KBM-7 (cell line): ENCODE results near the gene TCOF1.
"Not testable (repeated sequence)": the region's sequence is repeated elsewhere in the genome, so short reads cannot be mapped to it uniquely, and the experiment has no call there.

Experiments used
- DNase-seq: peaks from one replicate; pipeline ENCODE4 v3.0.0-alpha.2; 2015
- in situ Hi-C: fragments of 300-500 bp; cut with MboI; formaldehyde crosslinking; loops from 2 replicates; pipeline ENCODE4 v1.14.3; 2020; ENCODE audit warnings: low sequenced_read_pairs, low pct_unique_long_range_greater_than_20kb, mixed read lengths

Gene TCOF1

GRCh38 chr5:150411245-150411979 lies 53.9 kb downstream of the TCOF1 start:
- in situ Hi-C loops, result no loop called here
- peak; percentile 61 for DNase-seq

DNA sequence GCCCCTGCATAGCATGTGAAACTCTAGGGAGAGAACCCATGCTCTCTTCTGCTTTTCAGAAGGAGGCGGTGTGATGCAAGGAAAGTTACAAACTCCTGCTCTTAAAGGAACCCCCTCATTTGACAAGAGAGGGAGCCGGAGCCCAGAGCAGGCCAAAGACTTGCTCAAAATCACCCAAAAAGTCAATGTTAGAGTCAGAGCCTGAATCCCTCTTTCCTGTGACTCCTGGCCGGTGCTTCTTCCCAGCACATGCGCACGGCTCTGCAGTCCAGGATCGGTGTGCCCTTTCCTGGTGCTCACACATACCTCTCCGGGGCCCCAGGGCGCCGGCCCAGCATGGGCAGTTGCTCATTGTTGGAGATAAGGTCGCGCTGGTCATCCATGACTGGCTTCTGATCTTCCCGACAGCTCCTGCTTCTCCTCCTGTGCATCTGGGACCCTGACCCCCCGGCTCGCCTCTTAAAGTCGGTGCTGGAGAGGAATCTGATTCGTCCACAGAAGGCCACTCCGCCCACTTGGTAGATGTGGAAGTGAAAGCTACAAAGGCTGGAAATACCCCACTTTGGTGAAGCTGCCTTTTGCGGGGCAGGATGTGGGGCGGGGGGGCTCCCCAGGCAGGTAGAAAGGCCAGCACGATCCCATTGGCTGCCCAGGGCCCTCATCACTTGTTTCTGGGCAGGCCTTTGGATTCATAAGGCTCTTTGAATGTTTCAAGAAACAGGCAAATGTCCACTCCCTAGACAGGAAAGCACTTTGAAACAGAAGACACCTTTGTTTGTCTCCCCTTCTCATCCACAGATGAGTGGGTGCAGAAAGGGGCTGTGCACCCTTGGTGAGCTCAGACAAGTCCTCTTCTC lies 55.0 kb downstream of the TCOF1 start, which contains the start of gene CD74:
CD74 (minus strand) TSS at position 592 of the 857 bp plus-strand sequence; CDS start at position 431, 161 bp downstream.
- peak; percentile 96 for DNase-seq
- in situ Hi-C loops, result no loop called here

DNA sequence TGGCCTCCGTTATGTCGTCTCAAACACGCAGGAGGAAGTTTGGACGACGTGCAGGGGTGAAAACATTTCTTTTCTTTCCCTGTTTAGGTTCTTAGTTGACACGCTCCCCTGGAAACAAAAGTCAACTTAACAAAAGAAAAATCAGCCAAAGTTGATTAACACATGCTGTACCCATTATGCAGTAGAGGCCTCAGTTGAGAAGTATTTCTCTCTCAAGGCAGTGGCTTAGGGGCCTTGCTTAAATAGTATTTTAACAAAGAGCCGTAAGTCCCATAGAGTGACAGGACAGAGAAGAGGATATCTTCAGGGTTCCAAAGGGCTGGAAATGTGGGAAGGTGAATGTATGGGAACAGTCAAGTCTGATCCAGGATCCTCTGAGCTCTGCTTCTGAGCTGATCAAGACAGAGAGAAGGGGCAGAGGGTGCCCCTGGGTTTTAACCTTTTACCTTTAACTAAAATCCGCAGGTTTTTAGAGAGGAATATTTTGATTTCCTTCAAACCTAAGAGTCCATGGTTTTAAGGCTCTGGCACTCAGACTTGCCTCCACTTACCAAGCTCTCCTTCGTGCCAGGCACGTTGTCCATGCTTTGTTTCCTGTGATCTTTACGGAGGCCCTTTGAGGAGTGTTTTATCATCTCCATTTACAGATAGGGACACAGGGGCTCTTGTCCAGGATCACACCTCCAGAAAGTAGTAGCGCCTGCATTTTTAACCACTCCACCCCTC lies 55.8 kb downstream of the TCOF1 start:
- no peak for DNase-seq
- in situ Hi-C loops, result no loop called here

DNA sequence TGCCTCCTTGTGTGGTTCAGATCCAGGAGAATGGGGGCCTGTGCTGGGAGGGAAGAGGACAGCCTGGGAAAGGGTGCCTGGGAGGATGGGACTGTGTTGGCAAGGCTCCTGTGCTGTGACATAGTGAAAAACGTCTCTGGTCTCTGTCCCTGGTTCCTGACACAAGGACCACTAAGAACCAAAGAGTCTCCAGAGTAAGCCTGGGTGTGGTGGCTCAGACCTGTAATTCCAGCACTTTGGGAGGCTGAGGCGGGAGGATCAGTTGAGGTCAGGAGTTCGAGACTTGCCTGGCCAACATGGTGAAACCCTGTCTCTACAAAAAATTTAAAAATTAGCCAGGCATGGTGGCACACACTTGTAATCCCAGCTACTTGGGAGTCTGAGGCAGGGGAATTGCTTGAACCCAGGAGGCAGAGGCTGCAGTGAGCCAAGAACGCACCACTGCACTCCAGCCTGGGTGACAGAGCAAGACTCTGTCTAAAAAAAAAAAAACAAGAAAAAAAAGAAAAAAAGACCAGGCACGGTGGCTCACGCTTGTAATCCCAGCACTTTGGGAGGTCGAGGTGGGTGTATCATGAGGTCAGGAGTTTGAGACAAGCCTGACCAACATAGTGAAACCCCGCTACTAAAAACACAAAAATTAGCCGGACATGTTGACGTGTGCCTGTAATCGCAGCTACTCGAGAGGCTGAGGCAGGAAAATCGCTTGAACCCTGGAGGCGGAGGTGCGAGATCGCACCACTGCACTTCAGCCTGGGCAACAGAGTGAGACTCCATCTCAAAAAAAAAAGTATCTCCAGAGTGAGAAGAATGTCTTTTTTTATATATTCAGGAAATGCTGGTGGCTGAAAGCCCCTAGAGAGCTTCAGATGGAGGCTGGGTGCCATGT lies 56.6 kb downstream of the TCOF1 start:
- in situ Hi-C loops, DNase-seq: not testable (repeated sequence)

- DNase-seq, result peak; percentile 62
- in situ Hi-C loops, result no loop called here
These were observed 62.3 kb downstream of the TCOF1 start for GRCh38 chr5:150419630-150420270.

- in situ Hi-C loops, result no loop called here
These were observed 64.6 kb downstream of the TCOF1 start for GRCh38 chr5:150422075-150422474.

GRCh38 chr5:150422758-150423157 lies 65.3 kb downstream of the TCOF1 start:
- in situ Hi-C loops, result no loop called here
- DNase-seq, result no peak

More at GRCh38 chr5:150422075-150422474, 64.6 kb downstream of the TCOF1 start:
- DNase-seq, result no peak

DNA sequence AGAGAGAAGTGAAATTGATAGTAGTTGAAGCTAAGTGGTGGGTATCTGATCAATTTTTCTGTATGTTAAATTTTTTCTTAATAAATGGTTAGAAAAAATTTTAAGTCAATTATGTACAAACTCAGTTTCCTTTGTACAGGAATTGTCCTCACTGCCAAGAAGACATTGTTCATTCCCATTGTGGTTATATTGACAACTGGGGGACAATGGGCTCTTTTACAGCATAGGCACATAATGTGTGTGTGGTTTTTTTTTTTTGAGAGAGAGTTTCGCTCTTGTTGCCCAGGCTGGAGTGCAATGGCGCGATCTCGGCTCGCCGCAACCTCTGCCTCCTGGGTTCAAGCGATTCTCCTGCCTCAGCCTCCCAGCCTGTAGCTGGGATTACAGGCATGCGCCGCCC lies 68.7 kb downstream of the TCOF1 start:
- DNase-seq, in situ Hi-C loops: not testable (repeated sequence)

DNA sequence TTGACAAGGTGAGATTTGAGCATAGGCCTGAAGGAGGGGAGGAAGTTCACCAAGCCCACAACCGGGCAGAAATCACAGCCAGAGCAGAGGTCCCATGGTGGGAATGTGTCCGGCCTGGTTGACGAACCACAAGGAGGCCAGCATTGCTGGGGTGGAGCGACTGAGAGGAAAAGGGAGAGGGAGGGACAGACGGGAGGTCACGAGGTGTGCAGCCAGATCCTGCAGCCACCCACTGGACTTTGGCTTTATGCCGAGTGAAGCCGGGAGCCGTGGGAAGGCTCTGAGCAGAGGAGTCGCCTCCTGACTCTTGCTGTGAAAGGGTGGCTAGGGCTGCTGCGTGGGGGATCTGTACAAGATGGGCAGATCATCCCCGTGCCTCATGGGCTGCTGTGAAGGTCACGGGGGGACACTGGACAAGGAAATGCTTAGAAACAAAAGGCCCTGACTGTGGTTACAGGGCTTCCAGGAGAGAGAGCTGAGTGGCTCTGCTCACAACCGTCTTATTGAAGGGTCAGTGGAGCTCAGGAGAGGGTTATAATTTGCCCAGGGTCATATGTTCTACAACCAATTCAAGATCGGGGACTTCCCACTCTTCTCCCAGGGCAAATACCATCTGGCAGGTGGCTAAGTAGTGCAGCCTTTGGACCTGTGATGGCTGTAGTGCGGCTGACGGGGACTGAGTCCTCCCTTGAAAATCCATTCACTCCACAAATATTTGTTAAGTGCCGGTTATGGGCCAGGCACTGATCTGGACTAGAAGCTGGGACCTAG lies 70.8 kb downstream of the TCOF1 start:
- DNase-seq, result no peak
- in situ Hi-C loops, result no loop called here

DNA sequence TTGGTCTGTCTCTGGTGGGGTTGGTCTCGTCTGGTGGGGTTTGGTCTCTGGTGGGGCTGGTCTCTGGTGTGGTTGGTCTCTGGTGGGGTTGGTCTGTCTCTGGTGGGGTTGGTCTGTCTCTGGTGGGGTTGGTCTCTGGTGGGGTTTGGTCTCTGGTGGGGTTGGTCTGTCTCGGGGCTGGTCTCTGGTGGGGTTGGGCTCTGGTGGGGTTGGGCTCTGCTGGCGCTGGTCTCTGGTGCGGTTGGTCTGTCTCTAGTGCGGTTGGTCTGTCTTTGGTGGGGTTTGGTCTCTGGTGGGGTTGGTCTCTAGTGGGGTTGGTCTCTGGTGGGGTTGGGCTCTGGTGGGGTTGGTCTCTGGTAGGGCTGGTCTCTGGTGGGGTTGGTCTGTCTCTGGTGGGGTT lies 71.5 kb downstream of the TCOF1 start:
- no peak for DNase-seq
- in situ Hi-C loops, result no loop called here

GRCh38 chr5:150429410-150429873 lies 71.9 kb downstream of the TCOF1 start:
- in situ Hi-C loops, result no loop called here
- no peak for DNase-seq

DNA sequence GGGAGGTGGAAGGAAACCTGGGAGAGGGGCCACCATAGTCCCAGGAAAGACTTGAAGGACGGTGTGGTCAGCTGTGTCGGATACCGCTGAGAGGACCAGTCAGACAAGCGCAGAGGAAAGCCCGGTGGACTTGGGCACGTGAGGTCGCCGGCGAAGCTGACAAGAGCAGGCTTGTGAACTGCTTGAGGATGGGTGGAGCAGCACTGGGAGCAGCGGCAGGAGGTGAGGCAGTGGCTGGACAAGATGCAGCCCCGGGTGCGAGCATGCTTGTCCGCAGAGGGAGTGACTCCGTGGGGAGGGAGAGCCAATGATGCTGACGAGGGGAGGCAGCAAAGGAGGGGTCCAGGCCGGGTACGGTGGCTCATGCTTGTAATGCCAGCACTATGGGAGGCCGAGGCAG lies 73.6 kb downstream of the TCOF1 start:
- in situ Hi-C loops, result no loop called here
- no peak for DNase-seq

DNA sequence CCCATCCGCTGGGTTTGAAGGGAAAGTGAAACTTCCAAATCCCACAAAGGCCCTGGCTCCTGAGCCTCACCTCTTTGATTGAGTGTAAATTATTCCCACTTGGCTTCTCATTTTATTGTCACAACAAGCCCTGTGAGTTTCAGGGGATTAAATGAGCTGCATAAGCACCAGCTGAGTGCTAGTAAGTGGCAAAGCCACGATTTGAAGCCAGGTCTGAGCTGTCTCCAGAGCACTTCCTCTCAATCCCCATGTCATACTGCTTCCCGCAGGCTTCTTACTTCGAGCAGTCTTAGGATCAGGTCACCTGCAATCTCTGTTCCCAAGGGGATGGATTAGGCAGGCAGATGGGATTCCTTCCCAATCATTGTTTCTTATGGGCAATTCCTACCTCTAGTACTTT lies 74.1 kb downstream of the TCOF1 start:
- in situ Hi-C loops, result no loop called here
- DNase-seq, result no peak

DNA sequence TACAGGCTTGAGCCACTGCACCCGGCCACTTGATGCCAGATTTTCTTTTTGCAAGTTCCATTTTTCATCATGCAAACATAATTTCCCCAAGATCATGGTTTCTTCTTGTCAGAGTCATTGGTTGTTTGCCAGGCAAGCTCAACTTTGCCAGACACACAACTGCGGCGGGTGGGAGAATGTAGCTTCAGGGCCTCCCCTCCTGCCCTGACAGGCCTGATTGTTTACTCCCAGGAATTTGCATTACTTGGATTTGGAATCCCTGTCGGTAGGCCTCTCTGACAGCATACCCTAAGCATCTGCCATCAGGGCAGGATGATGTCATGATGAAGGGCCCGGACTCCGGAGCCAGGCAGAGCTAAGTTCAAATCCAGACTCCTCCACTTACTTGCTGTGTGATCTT lies 77.0 kb downstream of the TCOF1 start:
- DNase-seq, result no peak
- in situ Hi-C loops, result no loop called here

DNA sequence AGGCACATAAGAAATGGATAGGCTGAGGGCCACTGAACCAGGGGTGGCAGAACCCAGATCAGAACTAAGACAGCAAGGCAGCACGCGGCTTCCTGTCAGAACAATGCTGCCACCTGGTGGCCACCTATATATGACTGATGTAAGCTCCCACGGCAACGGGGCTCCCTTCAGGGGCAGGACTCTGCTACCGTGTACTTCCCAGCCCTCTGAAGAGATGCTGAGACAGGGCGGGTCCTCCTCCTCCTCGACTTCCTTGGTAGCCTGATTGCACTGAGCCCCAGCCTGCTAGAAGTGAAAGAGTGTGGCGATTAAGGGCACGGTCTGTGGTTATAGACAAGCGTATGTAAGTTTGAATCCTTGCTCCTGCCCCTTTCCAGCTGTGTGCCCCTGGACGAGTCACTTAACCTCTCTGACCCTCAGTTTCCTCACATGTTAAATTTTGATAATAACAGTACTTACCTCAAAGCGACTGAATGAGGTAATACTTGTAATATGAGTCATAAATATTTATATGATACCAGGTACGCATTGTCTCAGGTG lies 78.7 kb downstream of the TCOF1 start:
- in situ Hi-C loops, result no loop called here

DNA sequence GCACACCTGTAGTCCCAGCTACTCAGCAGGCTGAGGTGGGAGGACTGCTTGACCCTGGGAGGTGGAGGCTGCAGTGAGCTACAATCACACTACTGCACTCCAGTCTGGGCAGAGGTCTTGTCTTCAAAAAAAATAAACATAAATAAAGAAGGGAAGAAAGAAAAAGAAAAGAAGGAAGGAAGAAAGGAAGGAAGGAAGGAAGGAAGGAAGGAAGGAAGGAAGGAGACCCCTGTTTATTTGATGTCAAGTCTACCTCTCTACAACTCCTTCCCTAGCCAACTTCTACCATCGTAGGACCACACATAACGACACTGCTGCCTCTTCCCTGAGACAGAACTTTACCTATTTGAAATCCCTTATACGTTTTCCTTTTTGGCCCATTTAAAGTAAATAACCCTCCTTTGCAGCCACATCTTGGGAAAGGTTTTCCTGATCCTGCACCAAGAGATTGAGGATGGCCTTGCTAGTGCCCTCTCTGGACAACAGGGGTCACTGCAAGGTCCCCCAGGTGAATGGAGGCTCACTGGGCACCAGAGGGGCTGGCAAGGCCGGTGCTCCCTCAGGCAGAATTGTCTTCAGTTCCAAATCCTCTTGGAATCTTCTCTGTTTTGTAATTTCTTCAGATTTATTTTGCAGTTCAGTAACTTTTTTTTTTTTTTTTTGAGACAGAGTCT lies 81.5 kb downstream of the TCOF1 start:
- in situ Hi-C loops, result no loop called here
- peak; percentile 45 for DNase-seq

More for the DNA sequence above, 78.7 kb downstream of the TCOF1 start:
- peak; percentile 89 for DNase-seq
